ENCODE data around the gene TRPC1.
"Not testable (repeated sequence)": the region's sequence is repeated elsewhere in the genome, so short reads cannot be mapped to it uniquely, and the experiment has no call there.

- not testable (repeated sequence) for TF ChIP-seq CTCF, POLR2A (IDR thresholded peaks at IDR 0.05)
Measured at GRCh38 chr3:142714882-142715281, 9.0 kb upstream of the TRPC1 start.

Data from esophagus squamous epithelium (tissue), 4 donors.